K562 (cell line): Measurements from ENCODE around the gene NCOA3. TPM values are rescaled to one million over a fixed set of nuclear protein-coding genes. Genes with fewer than 3 reads are reported as not detected.

Experiments used
- CAMTA2 ChIP-seq: fragments of 250-450 bp; sonication (Bioruptor Pico); conservative IDR thresholded peaks from 2 replicates; pipeline ENCODE4 v1.5.1; 2022
- CREBBP ChIP-seq: IDR thresholded peaks from one replicate; pipeline ENCODE4 v1.6.1; 2012; ENCODE audit warnings: low read depth, mild to moderate bottlenecking, control low read depth, inconsistent platforms, low read length
- ELF4 ChIP-seq: fragments of 450-650 bp; formaldehyde crosslinking; IDR thresholded peaks from 2 replicates; pipeline ENCODE4 v1.4.0; 2022; ENCODE audit warnings: missing genetic modification characterization
- MTF1 ChIP-seq: fragments of 250-450 bp; sonication (Bioruptor Pico); IDR thresholded peaks from 2 replicates; pipeline ENCODE4 v1.9.0; 2021; ENCODE audit warnings: moderate library complexity, mild to moderate bottlenecking, inconsistent platforms, borderline replicate concordance
- SPI1 ChIP-seq: IDR thresholded peaks from 2 replicates; pipeline ENCODE4 v1.6.1; 2011; ENCODE audit warnings: low read depth, low read length, control low read depth, borderline replicate concordance
- TAF9B ChIP-seq: fragments of 450-650 bp; IDR thresholded peaks from 2 replicates; pipeline ENCODE4 v1.6.1; 2018; ENCODE audit warnings: mild to moderate bottlenecking; ENCODE audit not compliant: partially characterized antibody
- ZNF696 ChIP-seq: fragments of 250-450 bp; sonication (Bioruptor Pico); conservative IDR thresholded peaks from 2 replicates; pipeline ENCODE4 v1.4.0; 2020; ENCODE audit warnings: mild to moderate bottlenecking, moderate library complexity
- polyA plus RNA-seq, 8 experiments: library from polyadenylated mRNA; depleted of rRNA in 4 of 8; stranded (reverse) in 5 of 8; unstranded in 3 of 8; fragments of >200 nt; fragmentation: Nextera tagmentation in 2 of 8; fragmentation: Illumina TruSeq in 1 of 8; extraction: Ambion mirVana in 2 of 8; extraction: Trizol in 1 of 8; gene quantifications; 2 replicates each; pipeline versions ENCODE4 v1.2.1 to v1.2.3, GENCODE V29; 2011 to 2014; ENCODE audit warnings: inconsistent platforms in 1 of 8, missing spikeins in 1 of 8
- total RNA-seq, 7 experiments: library from RNA; depleted of rRNA in 6 of 7; stranded (reverse); fragments of >200 nt in 6 of 7; fragmentation: Illumina TruSeq in 2 of 7; extraction: Trizol in 2 of 7; gene quantifications; 2 replicates each; pipeline versions ENCODE4 v1.2.1 to v1.2.3, GENCODE V29; 2011 to 2021; ENCODE audit warnings: low replicate concordance in 1 of 7
- TF ChIP-seq, protein P1 (sequence below): fragments of 150-350 bp; conservative IDR thresholded peaks from 2 replicates; pipeline ENCODE4 v1.6.1; 2014; ENCODE audit warnings: low read length
- TF ChIP-seq, protein P2 (sequence below): fragments of 250-450 bp; sonication (Bioruptor Pico); IDR thresholded peaks from 2 replicates; pipeline ENCODE4 v1.4.0; 2020; ENCODE audit warnings: mild to moderate bottlenecking, moderate library complexity
- TF ChIP-seq, protein P3 (sequence below): fragments of 450-650 bp; IDR thresholded peaks from 2 replicates; pipeline ENCODE4 v1.6.1; 2017; ENCODE audit warnings: antibody characterized with exemption, mild to moderate bottlenecking
- TF ChIP-seq, protein P4 (sequence below), 3 experiments: IDR thresholded peaks in 2 of 3; conservative IDR thresholded peaks in 1 of 3; 2 replicates each; pipeline ENCODE4 v1.5.1; 2011 to 2012; ENCODE audit warnings: low read length in 3 of 3, mild to moderate bottlenecking in 3 of 3, control low read depth in 2 of 3, improper control_type of control experiment in 1 of 3, inconsistent platforms in 1 of 3, low read depth in 1 of 3, mixed read lengths in 1 of 3, moderate library complexity in 1 of 3; ENCODE audit not compliant: insufficient read depth in 2 of 3
- TF ChIP-seq, protein P5 (sequence below): sonication (generic); formaldehyde crosslinking; IDR thresholded peaks from 2 replicates; pipeline ENCODE4 v1.8.0; 2022; ENCODE audit warnings: missing genetic modification reagents, mild to moderate bottlenecking, moderate library complexity, borderline replicate concordance

Gene NCOA3
- total and polyA plus RNA-seq, 9 of the 15 experiments (the other 6 are each of a cell fraction or from before 2014, with no cell fraction given) = 3.2 to 24.3 (median 14.4) TPM

DNA sequence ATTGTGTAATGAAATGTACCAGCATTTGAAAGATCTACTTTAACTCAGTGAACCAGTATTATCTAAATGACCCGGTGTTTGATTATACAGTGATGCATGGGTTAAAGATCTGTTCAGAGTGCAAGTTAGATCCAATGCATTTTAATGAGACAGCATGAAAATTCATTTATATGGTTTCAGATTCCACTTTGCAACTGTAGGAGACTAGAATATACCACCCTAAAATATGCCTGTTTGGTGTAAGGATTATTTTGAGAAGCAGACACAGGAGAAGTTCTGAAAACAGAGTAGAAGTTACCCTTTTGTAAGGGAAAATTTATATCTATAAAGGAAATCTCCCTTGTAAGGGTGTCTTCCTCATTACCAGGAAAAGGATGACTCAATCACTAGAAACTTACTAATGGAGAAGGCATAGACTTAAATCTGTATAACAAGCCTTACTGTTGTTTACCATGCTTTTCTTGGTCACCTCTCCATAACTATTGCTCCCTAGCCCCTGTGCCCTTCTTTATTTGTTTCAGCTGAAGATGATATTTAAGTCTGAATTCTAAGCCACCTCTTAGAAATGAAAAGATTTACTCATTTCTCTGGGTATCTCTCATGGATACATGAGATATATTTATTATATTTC, 105.4 kb downstream of the NCOA3 start (continued):
- TF ChIP-seq SPI1 = 0 out of 2 replicates have a peak, but pooled peaks have one; percentile 13
- TF ChIP-seq CREBBP = no peak
- TF ChIP-seq ELF4 (CRISPR knock-in tag) = no peak
- no peak for TF ChIP-seq CAMTA2 (CRISPR knock-in tag)
- TF ChIP-seq TAF9B = no peak
- TF ChIP-seq MTF1 (CRISPR knock-in tag) = no peak
- TF ChIP-seq, protein P1, sequence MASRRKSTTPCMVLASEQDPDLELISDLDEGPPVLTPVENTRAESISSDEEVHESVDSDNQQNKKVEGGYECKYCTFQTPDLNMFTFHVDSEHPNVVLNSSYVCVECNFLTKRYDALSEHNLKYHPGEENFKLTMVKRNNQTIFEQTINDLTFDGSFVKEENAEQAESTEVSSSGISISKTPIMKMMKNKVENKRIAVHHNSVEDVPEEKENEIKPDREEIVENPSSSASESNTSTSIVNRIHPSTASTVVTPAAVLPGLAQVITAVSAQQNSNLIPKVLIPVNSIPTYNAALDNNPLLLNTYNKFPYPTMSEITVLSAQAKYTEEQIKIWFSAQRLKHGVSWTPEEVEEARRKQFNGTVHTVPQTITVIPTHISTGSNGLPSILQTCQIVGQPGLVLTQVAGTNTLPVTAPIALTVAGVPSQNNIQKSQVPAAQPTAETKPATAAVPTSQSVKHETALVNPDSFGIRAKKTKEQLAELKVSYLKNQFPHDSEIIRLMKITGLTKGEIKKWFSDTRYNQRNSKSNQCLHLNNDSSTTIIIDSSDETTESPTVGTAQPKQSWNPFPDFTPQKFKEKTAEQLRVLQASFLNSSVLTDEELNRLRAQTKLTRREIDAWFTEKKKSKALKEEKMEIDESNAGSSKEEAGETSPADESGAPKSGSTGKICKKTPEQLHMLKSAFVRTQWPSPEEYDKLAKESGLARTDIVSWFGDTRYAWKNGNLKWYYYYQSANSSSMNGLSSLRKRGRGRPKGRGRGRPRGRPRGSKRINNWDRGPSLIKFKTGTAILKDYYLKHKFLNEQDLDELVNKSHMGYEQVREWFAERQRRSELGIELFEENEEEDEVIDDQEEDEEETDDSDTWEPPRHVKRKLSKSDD = no peak
- TF ChIP-seq, protein P2, sequence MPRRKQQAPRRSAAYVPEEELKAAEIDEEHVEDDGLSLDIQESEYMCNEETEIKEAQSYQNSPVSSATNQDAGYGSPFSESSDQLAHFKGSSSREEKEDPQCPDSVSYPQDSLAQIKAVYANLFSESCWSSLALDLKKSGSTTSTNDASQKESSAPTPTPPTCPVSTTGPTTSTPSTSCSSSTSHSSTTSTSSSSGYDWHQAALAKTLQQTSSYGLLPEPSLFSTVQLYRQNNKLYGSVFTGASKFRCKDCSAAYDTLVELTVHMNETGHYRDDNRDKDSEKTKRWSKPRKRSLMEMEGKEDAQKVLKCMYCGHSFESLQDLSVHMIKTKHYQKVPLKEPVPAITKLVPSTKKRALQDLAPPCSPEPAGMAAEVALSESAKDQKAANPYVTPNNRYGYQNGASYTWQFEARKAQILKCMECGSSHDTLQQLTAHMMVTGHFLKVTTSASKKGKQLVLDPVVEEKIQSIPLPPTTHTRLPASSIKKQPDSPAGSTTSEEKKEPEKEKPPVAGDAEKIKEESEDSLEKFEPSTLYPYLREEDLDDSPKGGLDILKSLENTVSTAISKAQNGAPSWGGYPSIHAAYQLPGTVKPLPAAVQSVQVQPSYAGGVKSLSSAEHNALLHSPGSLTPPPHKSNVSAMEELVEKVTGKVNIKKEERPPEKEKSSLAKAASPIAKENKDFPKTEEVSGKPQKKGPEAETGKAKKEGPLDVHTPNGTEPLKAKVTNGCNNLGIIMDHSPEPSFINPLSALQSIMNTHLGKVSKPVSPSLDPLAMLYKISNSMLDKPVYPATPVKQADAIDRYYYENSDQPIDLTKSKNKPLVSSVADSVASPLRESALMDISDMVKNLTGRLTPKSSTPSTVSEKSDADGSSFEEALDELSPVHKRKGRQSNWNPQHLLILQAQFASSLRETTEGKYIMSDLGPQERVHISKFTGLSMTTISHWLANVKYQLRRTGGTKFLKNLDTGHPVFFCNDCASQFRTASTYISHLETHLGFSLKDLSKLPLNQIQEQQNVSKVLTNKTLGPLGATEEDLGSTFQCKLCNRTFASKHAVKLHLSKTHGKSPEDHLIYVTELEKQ (CRISPR knock-in tag) = no peak
- TF ChIP-seq, protein P3, sequence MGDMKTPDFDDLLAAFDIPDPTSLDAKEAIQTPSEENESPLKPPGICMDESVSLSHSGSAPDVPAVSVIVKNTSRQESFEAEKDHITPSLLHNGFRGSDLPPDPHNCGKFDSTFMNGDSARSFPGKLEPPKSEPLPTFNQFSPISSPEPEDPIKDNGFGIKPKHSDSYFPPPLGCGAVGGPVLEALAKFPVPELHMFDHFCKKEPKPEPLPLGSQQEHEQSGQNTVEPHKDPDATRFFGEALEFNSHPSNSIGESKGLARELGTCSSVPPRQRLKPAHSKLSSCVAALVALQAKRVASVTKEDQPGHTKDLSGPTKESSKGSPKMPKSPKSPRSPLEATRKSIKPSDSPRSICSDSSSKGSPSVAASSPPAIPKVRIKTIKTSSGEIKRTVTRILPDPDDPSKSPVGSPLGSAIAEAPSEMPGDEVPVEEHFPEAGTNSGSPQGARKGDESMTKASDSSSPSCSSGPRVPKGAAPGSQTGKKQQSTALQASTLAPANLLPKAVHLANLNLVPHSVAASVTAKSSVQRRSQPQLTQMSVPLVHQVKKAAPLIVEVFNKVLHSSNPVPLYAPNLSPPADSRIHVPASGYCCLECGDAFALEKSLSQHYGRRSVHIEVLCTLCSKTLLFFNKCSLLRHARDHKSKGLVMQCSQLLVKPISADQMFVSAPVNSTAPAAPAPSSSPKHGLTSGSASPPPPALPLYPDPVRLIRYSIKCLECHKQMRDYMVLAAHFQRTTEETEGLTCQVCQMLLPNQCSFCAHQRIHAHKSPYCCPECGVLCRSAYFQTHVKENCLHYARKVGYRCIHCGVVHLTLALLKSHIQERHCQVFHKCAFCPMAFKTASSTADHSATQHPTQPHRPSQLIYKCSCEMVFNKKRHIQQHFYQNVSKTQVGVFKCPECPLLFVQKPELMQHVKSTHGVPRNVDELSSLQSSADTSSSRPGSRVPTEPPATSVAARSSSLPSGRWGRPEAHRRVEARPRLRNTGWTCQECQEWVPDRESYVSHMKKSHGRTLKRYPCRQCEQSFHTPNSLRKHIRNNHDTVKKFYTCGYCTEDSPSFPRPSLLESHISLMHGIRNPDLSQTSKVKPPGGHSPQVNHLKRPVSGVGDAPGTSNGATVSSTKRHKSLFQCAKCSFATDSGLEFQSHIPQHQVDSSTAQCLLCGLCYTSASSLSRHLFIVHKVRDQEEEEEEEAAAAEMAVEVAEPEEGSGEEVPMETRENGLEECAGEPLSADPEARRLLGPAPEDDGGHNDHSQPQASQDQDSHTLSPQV = peak; percentile 80
- TF ChIP-seq ZNF696 (CRISPR knock-in tag) = no peak
- TF ChIP-seq, protein P4, sequence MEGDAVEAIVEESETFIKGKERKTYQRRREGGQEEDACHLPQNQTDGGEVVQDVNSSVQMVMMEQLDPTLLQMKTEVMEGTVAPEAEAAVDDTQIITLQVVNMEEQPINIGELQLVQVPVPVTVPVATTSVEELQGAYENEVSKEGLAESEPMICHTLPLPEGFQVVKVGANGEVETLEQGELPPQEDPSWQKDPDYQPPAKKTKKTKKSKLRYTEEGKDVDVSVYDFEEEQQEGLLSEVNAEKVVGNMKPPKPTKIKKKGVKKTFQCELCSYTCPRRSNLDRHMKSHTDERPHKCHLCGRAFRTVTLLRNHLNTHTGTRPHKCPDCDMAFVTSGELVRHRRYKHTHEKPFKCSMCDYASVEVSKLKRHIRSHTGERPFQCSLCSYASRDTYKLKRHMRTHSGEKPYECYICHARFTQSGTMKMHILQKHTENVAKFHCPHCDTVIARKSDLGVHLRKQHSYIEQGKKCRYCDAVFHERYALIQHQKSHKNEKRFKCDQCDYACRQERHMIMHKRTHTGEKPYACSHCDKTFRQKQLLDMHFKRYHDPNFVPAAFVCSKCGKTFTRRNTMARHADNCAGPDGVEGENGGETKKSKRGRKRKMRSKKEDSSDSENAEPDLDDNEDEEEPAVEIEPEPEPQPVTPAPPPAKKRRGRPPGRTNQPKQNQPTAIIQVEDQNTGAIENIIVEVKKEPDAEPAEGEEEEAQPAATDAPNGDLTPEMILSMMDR (IDR thresholded peaks at IDR 0.05 in 2 of 3, conservative IDR thresholded peaks at IDR 0.05 in 1 of 3; ENCODE audit: insufficient read depth in 2 of 3, low read depth in 1 of 3, low read length in 3 of 3) = no peak
- TF ChIP-seq, protein P5, sequence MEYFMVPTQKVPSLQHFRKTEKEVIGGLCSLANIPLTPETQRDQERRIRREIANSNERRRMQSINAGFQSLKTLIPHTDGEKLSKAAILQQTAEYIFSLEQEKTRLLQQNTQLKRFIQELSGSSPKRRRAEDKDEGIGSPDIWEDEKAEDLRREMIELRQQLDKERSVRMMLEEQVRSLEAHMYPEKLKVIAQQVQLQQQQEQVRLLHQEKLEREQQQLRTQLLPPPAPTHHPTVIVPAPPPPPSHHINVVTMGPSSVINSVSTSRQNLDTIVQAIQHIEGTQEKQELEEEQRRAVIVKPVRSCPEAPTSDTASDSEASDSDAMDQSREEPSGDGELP = no peak
